Head of caudate nucleus (tissue), 42 donors: ENCODE measurements around the gene ZNF217.
"Not testable (repeated sequence)": the region's sequence is repeated elsewhere in the genome, so short reads cannot be mapped to it uniquely, and the experiment has no call there.

Experiments used
- DNase-seq, 42 donors: peaks; one replicate each; pipeline versions ENCODE4 v3.0.0 to v3.0.0-alpha.2; 2020 to 2021; ENCODE audit warnings: mixed read lengths in 7 of 42
- intact Hi-C: fragments of 100-400 bp; cut with DNase I; formaldehyde crosslinking; loops from one replicate; pipeline ENCODE4 v1.15.0; 2022

ZNF217 gene

GRCh38 chr20:53522696-53523095, 70.9 kb downstream of the ZNF217 start:
- no peak for DNase-seq
- intact Hi-C loops, result no loop called here

GRCh38 chr20:53522026-53522425, 71.6 kb downstream of the ZNF217 start:
- DNase-seq, result no peak
- intact Hi-C loops, result no loop called here

GRCh38 chr20:53521421-53521820, 72.2 kb downstream of the ZNF217 start:
- DNase-seq, result peak in 6 of 42 donors; percentile 10 to 41 (median 20)
- intact Hi-C loops, result not testable (repeated sequence)

- intact Hi-C loops, result no loop called here
Measured at GRCh38 chr20:53517146-53517545, 76.5 kb downstream of the ZNF217 start.

More at GRCh38 chr20:53517146-53517545, 76.5 kb downstream of the ZNF217 start:
- DNase-seq, result peak in 1 of 42 donors; percentile 32
